Trophoblast cell (in vitro differentiated cells and primary cell): ENCODE measurements around the gene P3H2.

Source experiments
- DNase-seq, 2 donors: peaks; one replicate each; pipeline ENCODE4 v3.0.0-alpha.2; 2016
- H2AFZ ChIP-seq: 2 replicates; pipeline ENCODE4 v1.6.1; 2013; ENCODE audit warnings: low read length, moderate library complexity, mild to moderate bottlenecking; ENCODE audit not compliant: insufficient read depth, poor library complexity
- H2AK5ac ChIP-seq: 2 replicates; pipeline ENCODE4 v1.6.1; 2013; ENCODE audit warnings: mild to moderate bottlenecking, low read length
- H2BK120ac ChIP-seq: 2 replicates; pipeline ENCODE4 v1.6.1; 2013; ENCODE audit warnings: low read length, mild to moderate bottlenecking, moderate library complexity; ENCODE audit not compliant: insufficient read depth, poor library complexity
- H2BK12ac ChIP-seq: 2 replicates; pipeline ENCODE4 v1.6.1; 2013; ENCODE audit warnings: mild to moderate bottlenecking, low read length, moderate library complexity
- H2BK5ac ChIP-seq: 2 replicates; pipeline ENCODE4 v1.6.1; 2013; ENCODE audit warnings: low read length, low read depth, moderate library complexity, mild to moderate bottlenecking; ENCODE audit not compliant: poor library complexity
- H3K14ac ChIP-seq: 2 replicates; pipeline ENCODE4 v1.6.1; 2013; ENCODE audit warnings: mild to moderate bottlenecking, low read length
- H3K18ac ChIP-seq: 2 replicates; pipeline ENCODE4 v1.6.1; 2013; ENCODE audit warnings: mild to moderate bottlenecking, low read length
- H3K23ac ChIP-seq: 2 replicates; pipeline ENCODE4 v1.6.1; 2013; ENCODE audit warnings: low read length
- H3K27ac ChIP-seq: 2 replicates; pipeline ENCODE4 v1.5.1; 2013; ENCODE audit warnings: low read depth, mild to moderate bottlenecking, inconsistent platforms, low read length, moderate library complexity
- H3K27me3 ChIP-seq: 2 replicates; pipeline ENCODE4 v1.6.1; 2013; ENCODE audit warnings: inconsistent platforms, mild to moderate bottlenecking, low read length, moderate library complexity; ENCODE audit not compliant: insufficient read depth
- H3K36me3 ChIP-seq, 2 experiments: 1 replicate in 1 of 2; 2 replicates in 1 of 2; pipeline ENCODE4 v1.6.1; 2013; ENCODE audit warnings: low read length in 2 of 2, mild to moderate bottlenecking in 2 of 2, moderate library complexity in 1 of 2; ENCODE audit not compliant: insufficient read depth in 2 of 2, control insufficient read depth in 1 of 2
- H3K4ac ChIP-seq: 2 replicates; pipeline ENCODE4 v1.6.1; 2013; ENCODE audit warnings: low read depth, mild to moderate bottlenecking, low read length, moderate library complexity
- H3K4me1 ChIP-seq, 2 experiments: 1 replicate in 1 of 2; 2 replicates in 1 of 2; pipeline ENCODE4 v1.6.1; 2013; ENCODE audit warnings: low read length in 2 of 2, mild to moderate bottlenecking in 2 of 2, moderate library complexity in 1 of 2; ENCODE audit not compliant: insufficient read depth in 2 of 2, control insufficient read depth in 1 of 2
- H3K4me2 ChIP-seq: 2 replicates; pipeline ENCODE4 v1.6.1; 2013; ENCODE audit warnings: inconsistent platforms, mild to moderate bottlenecking, low read length, moderate library complexity
- H3K4me3 ChIP-seq: 2 replicates; pipeline ENCODE4 v1.5.1; 2013; ENCODE audit warnings: mild to moderate bottlenecking, low read depth, low read length, inconsistent platforms
- H3K79me1 ChIP-seq: one replicate; pipeline ENCODE4 v1.6.1; 2013; ENCODE audit warnings: low read length
- H3K79me2 ChIP-seq: 2 replicates; pipeline ENCODE4 v1.6.1; 2013; ENCODE audit warnings: low read length, mild to moderate bottlenecking; ENCODE audit not compliant: control insufficient read depth, insufficient read depth, poor library complexity
- H3K9ac ChIP-seq: 2 replicates; pipeline ENCODE4 v1.6.1; 2013; ENCODE audit warnings: mild to moderate bottlenecking, low read length
- H3K9me3 ChIP-seq: 2 replicates; pipeline ENCODE4 v1.6.1; 2013; ENCODE audit warnings: low read depth, mild to moderate bottlenecking, control low read depth, inconsistent platforms, low read length; ENCODE audit not compliant: insufficient read depth
- H4K12ac ChIP-seq: 2 replicates; pipeline ENCODE4 v1.6.1; 2013; ENCODE audit warnings: low read depth, mild to moderate bottlenecking, low read length, moderate library complexity
- H4K8ac ChIP-seq: 2 replicates; pipeline ENCODE4 v1.6.1; 2013; ENCODE audit warnings: low read depth, mild to moderate bottlenecking, low read length, moderate library complexity
- H4K91ac ChIP-seq: one replicate; pipeline ENCODE4 v1.6.1; 2013; ENCODE audit warnings: low read depth, mild to moderate bottlenecking, low read length, moderate library complexity
- WGBS: extraction: QIAGEN DNeasy Blood & Tissue Kit; methylation state at CpG from one replicate; pipeline ENCODE4 v1.1.7; 2013; ENCODE audit warnings: missing lambda C conversion rate; ENCODE audit not compliant: insufficient read length, insufficient coverage; ENCODE audit errors: extremely low coverage; 5-methylcytosine and 5-hydroxymethylcytosine counted together

The P3H2 gene

DNA sequence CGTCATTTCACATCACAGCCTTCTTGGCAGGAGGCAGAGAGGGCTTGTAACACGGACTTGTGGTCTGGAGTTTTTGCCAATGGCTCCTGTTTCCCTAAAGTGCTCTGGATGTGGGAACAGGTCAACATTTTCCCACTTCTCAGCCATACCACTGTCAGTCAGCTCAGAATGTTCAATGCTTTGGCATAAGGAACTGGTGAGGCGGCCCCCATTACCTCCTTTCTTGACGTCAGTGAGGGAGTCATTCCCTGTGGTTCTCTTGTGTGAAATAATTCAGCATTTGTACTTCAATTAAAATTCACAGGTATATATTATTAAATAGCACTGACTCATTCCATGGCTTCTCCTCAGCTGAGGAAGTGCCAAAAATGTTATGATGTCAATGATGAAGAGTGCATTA is 167.1 kb downstream of the P3H2 start:
- Histone ChIP-seq H3K27me3 (no peaks in the 10 kb centered on the region), H3K4me3 (no peak overlapping the region), H3K4me2 (no peak overlapping the region), H3K14ac (no peak overlapping the region), H2AK5ac (no peak overlapping the region), H3K4me1 (no peaks in the 10 kb centered on the region), H2BK5ac (no peak overlapping the region), H3K79me1 (no peaks in the 10 kb centered on the region), H3K9me3 (no peaks in the 10 kb centered on the region), H2BK12ac (no peak overlapping the region), H3K36me3 (no peaks in the 10 kb centered on the region), H3K18ac (no peak overlapping the region), H3K23ac (no peak overlapping the region), H2AFZ (no peak overlapping the region), H3K79me2 (no peaks in the 10 kb centered on the region), H3K4ac (no peak overlapping the region), H4K12ac (no peak overlapping the region), H3K9ac (no peak overlapping the region), H4K8ac (no peak overlapping the region), H4K91ac (no peak overlapping the region), H2BK120ac (no peak overlapping the region), H3K27ac (no peak overlapping the region)
- WGBS = no CpG with 5 or more reads among the region's 4 CpGs
- DNase-seq = no peak

DNA sequence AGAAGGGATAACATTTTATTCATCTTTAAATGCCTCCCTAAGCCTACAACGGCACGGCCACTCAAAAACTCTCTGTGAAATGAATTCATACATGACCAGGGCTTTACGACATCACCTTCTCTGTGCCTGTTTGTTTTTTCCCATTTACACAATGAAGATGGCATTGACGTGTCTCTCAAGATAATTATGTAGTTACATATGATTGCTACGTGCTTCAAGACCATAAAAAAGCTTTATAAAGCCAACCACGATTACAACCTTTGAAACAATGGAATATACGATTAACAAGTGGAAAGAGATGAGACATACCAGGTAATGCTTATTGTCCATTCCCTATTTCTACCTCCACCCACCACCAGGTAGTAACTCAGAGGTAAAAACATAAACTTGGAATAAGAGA is 168.4 kb downstream of the P3H2 start:
- no peaks in the 10 kb centered on the region for H3K27me3 ChIP-seq
- H3K9ac ChIP-seq = no peak overlapping the region
- no peak overlapping the region for H4K8ac ChIP-seq
- no peak overlapping the region for H3K14ac ChIP-seq
- H2AFZ ChIP-seq = no peak overlapping the region
- no peaks in the 10 kb centered on the region for H3K79me1 ChIP-seq
- H3K4me3 ChIP-seq = no peak overlapping the region
- H2BK12ac ChIP-seq = no peak overlapping the region
- H2BK5ac ChIP-seq = no peak overlapping the region
- H3K18ac ChIP-seq = no peak overlapping the region
- no peaks in the 10 kb centered on the region for H3K79me2 ChIP-seq
- H3K4me1 ChIP-seq = no peaks in the 10 kb centered on the region
- no peak overlapping the region for H3K4me2 ChIP-seq
- WGBS = no CpG with 5 or more reads among the region's 7 CpGs
- no peak overlapping the region for H3K27ac ChIP-seq
- no peak for DNase-seq
- H2AK5ac ChIP-seq = no peak overlapping the region
- H3K9me3 ChIP-seq = no peaks in the 10 kb centered on the region
- H4K12ac ChIP-seq = no peak overlapping the region
- no peaks in the 10 kb centered on the region for H3K36me3 ChIP-seq
- H4K91ac ChIP-seq = no peak overlapping the region
- H3K4ac ChIP-seq = no peak overlapping the region
- no peak overlapping the region for H2BK120ac ChIP-seq
- no peak overlapping the region for H3K23ac ChIP-seq

GRCh38 chr3:189950258-189950657 is 170.4 kb downstream of the P3H2 start:
- H3K14ac ChIP-seq = no peak overlapping the region
- no peak overlapping the region for H4K91ac ChIP-seq
- H3K79me1 ChIP-seq = no peaks in the 10 kb centered on the region
- H3K27me3 ChIP-seq = no peaks in the 10 kb centered on the region
- no CpG with 5 or more reads among the region's 6 CpGs for WGBS
- no peaks in the 10 kb centered on the region for H3K36me3 ChIP-seq
- H2BK5ac ChIP-seq = no peak overlapping the region
- H3K18ac ChIP-seq = no peak overlapping the region
- DNase-seq = no peak
- H3K4me2 ChIP-seq = no peak overlapping the region
- no peaks in the 10 kb centered on the region for H3K4me1 ChIP-seq
- no peaks in the 10 kb centered on the region for H3K9me3 ChIP-seq
- no peak overlapping the region for H2AFZ ChIP-seq
- no peak overlapping the region for H3K4ac ChIP-seq
- no peak overlapping the region for H2AK5ac ChIP-seq
- H2BK120ac ChIP-seq = no peak overlapping the region
- no peak overlapping the region for H3K27ac ChIP-seq
- no peak overlapping the region for H2BK12ac ChIP-seq
- H3K4me3 ChIP-seq = no peak overlapping the region
- no peak overlapping the region for H3K9ac ChIP-seq
- H3K23ac ChIP-seq = no peak overlapping the region
- no peak overlapping the region for H4K12ac ChIP-seq
- no peaks in the 10 kb centered on the region for H3K79me2 ChIP-seq
- no peak overlapping the region for H4K8ac ChIP-seq

DNA sequence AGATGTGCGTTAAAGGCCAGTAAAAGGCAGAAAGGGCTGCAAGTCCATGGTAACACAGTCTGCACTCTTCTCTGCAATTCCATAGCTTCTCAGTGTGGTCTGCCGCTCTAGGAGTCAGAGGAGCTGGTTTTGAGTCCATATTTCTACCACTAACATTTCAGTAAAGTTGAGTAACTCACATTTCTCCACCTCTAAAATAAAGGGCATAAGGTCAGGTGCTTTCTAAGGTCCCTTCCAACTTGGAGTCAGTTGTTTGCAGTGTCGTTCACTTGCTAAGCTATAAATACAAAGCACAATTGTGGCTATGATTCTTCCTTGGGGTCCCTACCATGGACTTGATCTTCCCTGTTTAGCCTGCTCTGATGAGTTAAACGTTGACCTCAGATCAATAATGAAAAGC is 171.1 kb downstream of the P3H2 start:
- Histone ChIP-seq H2BK120ac (no peak overlapping the region), H3K27ac (no peak overlapping the region), H3K4ac (no peak overlapping the region), H3K23ac (no peak overlapping the region), H4K8ac (no peak overlapping the region), H2BK12ac (no peak overlapping the region), H4K12ac (no peak overlapping the region), H2AK5ac (no peak overlapping the region), H3K36me3 (no peaks in the 10 kb centered on the region), H3K18ac (no peak overlapping the region), H4K91ac (no peak overlapping the region), H3K9ac (no peak overlapping the region), H3K4me3 (no peak overlapping the region), H3K14ac (no peak overlapping the region), H3K4me1 (peaks cover 3 to 4% of the 10 kb centered on the region in 2 experiments), H3K27me3 (no peaks in the 10 kb centered on the region), H3K79me2 (no peaks in the 10 kb centered on the region), H3K9me3 (no peaks in the 10 kb centered on the region), H3K4me2 (no peak overlapping the region), H3K79me1 (peaks cover 2% of the 10 kb centered on the region), H2BK5ac (no peak overlapping the region), H2AFZ (no peak overlapping the region)
- DNase-seq = no peak
- no CpG with 5 or more reads among the region's 4 CpGs for WGBS

DNA sequence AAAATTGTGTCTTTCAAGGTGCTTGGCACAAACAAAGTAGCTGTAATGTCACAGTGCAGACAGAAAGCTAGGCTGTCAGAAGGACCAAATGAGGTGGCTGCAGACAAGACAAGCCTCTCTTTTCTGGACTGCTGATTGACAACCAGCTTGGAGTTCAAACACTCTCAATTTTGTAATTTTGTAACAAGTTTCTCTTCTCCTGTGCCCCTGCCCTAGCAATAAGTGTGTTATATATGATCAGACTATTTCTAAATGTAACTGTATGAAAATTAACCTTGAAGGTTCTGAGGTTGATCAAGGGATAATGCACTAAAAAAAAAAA is 172.0 kb downstream of the P3H2 start:
- Histone ChIP-seq H2BK12ac (no peak overlapping the region), H3K14ac (no peak overlapping the region), H3K4me1 (peaks cover 6 to 8% of the 10 kb centered on the region in 2 experiments), H4K91ac (no peak overlapping the region), H4K12ac (no peak overlapping the region), H2AK5ac (no peak overlapping the region), H3K27ac (no peak overlapping the region), H3K36me3 (no peaks in the 10 kb centered on the region), H3K4ac (no peak overlapping the region), H3K79me2 (no peaks in the 10 kb centered on the region), H2BK120ac (no peak overlapping the region), H3K23ac (no peak overlapping the region), H3K27me3 (no peaks in the 10 kb centered on the region), H3K9ac (no peak overlapping the region), H2AFZ (no peak overlapping the region), H2BK5ac (no peak overlapping the region), H3K18ac (no peak overlapping the region), H3K9me3 (no peaks in the 10 kb centered on the region), H4K8ac (no peak overlapping the region), H3K79me1 (peaks cover 2% of the 10 kb centered on the region), H3K4me3 (no peak overlapping the region), H3K4me2 (no peak overlapping the region)
- no peak for DNase-seq
